Measurements from ENCODE around the gene ADRA2C.

- no peak for TF ChIP-seq FOXK2 (IDR thresholded peaks at IDR 0.05)
- TF ChIP-seq ELF4 (IDR thresholded peaks at IDR 0.05) = no peak
- no peak for TF ChIP-seq NFRKB (IDR thresholded peaks at IDR 0.05)
- no peak for TF ChIP-seq SUZ12 (IDR thresholded peaks at IDR 0.05)
- TF ChIP-seq SP1 (IDR thresholded peaks at IDR 0.05) = no peak
- TF ChIP-seq CTBP1 (IDR thresholded peaks at IDR 0.05; ENCODE audit: borderline replicate concordance) = no peak
- no peak for TF ChIP-seq FOXA1 (IDR thresholded peaks at IDR 0.05)
- no peak for TF ChIP-seq FOXM1 (IDR thresholded peaks at IDR 0.05; ENCODE audit: borderline replicate concordance)
Observed at GRCh38 chr4:3729882-3730226, 36.3 kb upstream of the ADRA2C start.
